K562 (cell line): ENCODE results near the gene ARF1. TPM values are rescaled to one million over a fixed set of nuclear protein-coding genes. Genes with fewer than 3 reads are reported as not detected.
A peak's percentile ranks its signal among the peaks of the same experiment; 100 is the strongest.

Experiments used
- ATF6 ChIP-seq: sonication (generic); formaldehyde crosslinking; IDR thresholded peaks from 2 replicates; pipeline ENCODE4 v1.4.0; 2020; ENCODE audit warnings: mild to moderate bottlenecking, missing genetic modification reagents
- FOXA3 ChIP-seq, 2 experiments: fragments of 450-650 bp in 1 of 2; sonication (generic) in 1 of 2; formaldehyde crosslinking; IDR thresholded peaks in 1 of 2; conservative IDR thresholded peaks in 1 of 2; 2 replicates each; pipeline versions ENCODE4 v1.4.0 to v1.8.0; 2020 to 2022; ENCODE audit warnings: mild to moderate bottlenecking in 2 of 2, missing genetic modification reagents in 1 of 2
- MAFG ChIP-seq: fragments of 450-650 bp; conservative IDR thresholded peaks from 2 replicates; pipeline ENCODE4 v1.6.1; 2016; ENCODE audit warnings: missing genetic modification characterization, missing compliant biosample characterization
- MTA2 ChIP-seq: fragments of 450-650 bp; IDR thresholded peaks from 2 replicates; pipeline ENCODE4 v1.6.1; 2016; ENCODE audit warnings: low read depth
- PHB ChIP-seq: fragments of 250-450 bp; sonication (Bioruptor Pico); IDR thresholded peaks from 2 replicates; pipeline ENCODE4 v1.5.0; 2021
- POLR2AphosphoS2 ChIP-seq: IDR thresholded peaks from 2 replicates; pipeline ENCODE4 v1.6.1; 2012; ENCODE audit warnings: low read length, improper control_type of control experiment
- ZKSCAN3 ChIP-seq: fragments of 250-450 bp; sonication (Bioruptor Pico); IDR thresholded peaks from 2 replicates; pipeline ENCODE4 v1.4.0; 2020
- ZNF224 ChIP-seq: sonication (generic); formaldehyde crosslinking; IDR thresholded peaks from 2 replicates; pipeline ENCODE4 v1.8.0; 2022; ENCODE audit warnings: mild to moderate bottlenecking, missing genetic modification reagents
- ZNF282 ChIP-seq: sonication (generic); formaldehyde crosslinking; IDR thresholded peaks from 2 replicates; pipeline ENCODE4 v1.8.1; 2023; ENCODE audit warnings: missing genetic modification reagents
- ZNF384 ChIP-seq: IDR thresholded peaks from 2 replicates; pipeline ENCODE4 v1.6.1; 2012; ENCODE audit warnings: low read depth, low read length, improper control_type of control experiment
- polyA plus RNA-seq, 8 experiments: library from polyadenylated mRNA; depleted of rRNA in 4 of 8; stranded (reverse) in 5 of 8; unstranded in 3 of 8; fragments of >200 nt; fragmentation: Nextera tagmentation in 2 of 8; fragmentation: Illumina TruSeq in 1 of 8; extraction: Ambion mirVana in 2 of 8; extraction: Trizol in 1 of 8; gene quantifications; 2 replicates each; pipeline versions ENCODE4 v1.2.1 to v1.2.3, GENCODE V29; 2011 to 2014; ENCODE audit warnings: inconsistent platforms in 1 of 8, missing spikeins in 1 of 8
- total RNA-seq, 7 experiments: library from RNA; depleted of rRNA in 6 of 7; stranded (reverse); fragments of >200 nt in 6 of 7; fragmentation: Illumina TruSeq in 2 of 7; extraction: Trizol in 2 of 7; gene quantifications; 2 replicates each; pipeline versions ENCODE4 v1.2.1 to v1.2.3, GENCODE V29; 2011 to 2021; ENCODE audit warnings: low replicate concordance in 1 of 7
- TF ChIP-seq, protein P1 (sequence below), 2 experiments: fragments of 450-650 bp in 1 of 2; sonication (generic) in 1 of 2; formaldehyde crosslinking in 1 of 2; IDR thresholded peaks; 2 replicates each; pipeline versions ENCODE4 v1.7.1 to v1.9.0; 2016 to 2022; ENCODE audit warnings: inconsistent platforms in 1 of 2, mild to moderate bottlenecking in 1 of 2, missing genetic modification reagents in 1 of 2
- TF ChIP-seq, protein P2 (sequence below): fragments of 250-450 bp; sonication (Bioruptor Pico); IDR thresholded peaks from 2 replicates; pipeline ENCODE4 v1.8.0; 2022; ENCODE audit warnings: inconsistent platforms
- TF ChIP-seq, protein P3 (sequence below): fragments of 250-450 bp; sonication (Bioruptor Pico); IDR thresholded peaks from 2 replicates; pipeline ENCODE4 v1.5.0; 2020; ENCODE audit warnings: mild to moderate bottlenecking

The ARF1 gene
- total and polyA plus RNA-seq, 9 of the 15 experiments (the other 6 are each of a cell fraction or from before 2014, with no cell fraction given), result 69.8 to 593 (median 325) TPM

- TF ChIP-seq, protein P1, sequence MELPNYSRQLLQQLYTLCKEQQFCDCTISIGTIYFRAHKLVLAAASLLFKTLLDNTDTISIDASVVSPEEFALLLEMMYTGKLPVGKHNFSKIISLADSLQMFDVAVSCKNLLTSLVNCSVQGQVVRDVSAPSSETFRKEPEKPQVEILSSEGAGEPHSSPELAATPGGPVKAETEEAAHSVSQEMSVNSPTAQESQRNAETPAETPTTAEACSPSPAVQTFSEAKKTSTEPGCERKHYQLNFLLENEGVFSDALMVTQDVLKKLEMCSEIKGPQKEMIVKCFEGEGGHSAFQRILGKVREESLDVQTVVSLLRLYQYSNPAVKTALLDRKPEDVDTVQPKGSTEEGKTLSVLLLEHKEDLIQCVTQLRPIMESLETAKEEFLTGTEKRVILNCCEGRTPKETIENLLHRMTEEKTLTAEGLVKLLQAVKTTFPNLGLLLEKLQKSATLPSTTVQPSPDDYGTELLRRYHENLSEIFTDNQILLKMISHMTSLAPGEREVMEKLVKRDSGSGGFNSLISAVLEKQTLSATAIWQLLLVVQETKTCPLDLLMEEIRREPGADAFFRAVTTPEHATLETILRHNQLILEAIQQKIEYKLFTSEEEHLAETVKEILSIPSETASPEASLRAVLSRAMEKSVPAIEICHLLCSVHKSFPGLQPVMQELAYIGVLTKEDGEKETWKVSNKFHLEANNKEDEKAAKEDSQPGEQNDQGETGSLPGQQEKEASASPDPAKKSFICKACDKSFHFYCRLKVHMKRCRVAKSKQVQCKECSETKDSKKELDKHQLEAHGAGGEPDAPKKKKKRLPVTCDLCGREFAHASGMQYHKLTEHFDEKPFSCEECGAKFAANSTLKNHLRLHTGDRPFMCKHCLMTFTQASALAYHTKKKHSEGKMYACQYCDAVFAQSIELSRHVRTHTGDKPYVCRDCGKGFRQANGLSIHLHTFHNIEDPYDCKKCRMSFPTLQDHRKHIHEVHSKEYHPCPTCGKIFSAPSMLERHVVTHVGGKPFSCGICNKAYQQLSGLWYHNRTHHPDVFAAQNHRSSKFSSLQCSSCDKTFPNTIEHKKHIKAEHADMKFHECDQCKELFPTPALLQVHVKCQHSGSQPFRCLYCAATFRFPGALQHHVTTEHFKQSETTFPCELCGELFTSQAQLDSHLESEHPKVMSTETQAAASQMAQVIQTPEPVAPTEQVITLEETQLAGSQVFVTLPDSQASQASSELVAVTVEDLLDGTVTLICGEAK (IDR thresholded peaks at IDR 0.05), result no peak
- TF ChIP-seq, protein P1 (CRISPR knock-in tag; IDR thresholded peaks at IDR 0.05), result no peak
- TF ChIP-seq, protein P2, sequence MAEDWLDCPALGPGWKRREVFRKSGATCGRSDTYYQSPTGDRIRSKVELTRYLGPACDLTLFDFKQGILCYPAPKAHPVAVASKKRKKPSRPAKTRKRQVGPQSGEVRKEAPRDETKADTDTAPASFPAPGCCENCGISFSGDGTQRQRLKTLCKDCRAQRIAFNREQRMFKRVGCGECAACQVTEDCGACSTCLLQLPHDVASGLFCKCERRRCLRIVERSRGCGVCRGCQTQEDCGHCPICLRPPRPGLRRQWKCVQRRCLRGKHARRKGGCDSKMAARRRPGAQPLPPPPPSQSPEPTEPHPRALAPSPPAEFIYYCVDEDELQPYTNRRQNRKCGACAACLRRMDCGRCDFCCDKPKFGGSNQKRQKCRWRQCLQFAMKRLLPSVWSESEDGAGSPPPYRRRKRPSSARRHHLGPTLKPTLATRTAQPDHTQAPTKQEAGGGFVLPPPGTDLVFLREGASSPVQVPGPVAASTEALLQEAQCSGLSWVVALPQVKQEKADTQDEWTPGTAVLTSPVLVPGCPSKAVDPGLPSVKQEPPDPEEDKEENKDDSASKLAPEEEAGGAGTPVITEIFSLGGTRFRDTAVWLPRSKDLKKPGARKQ (CRISPR knock-in tag), result no peak
- TF ChIP-seq PHB (CRISPR knock-in tag) (no peak), MTA2 (no peak), ZNF282 (CRISPR knock-in tag) (no peak), ZNF384 (no peak), POLR2AphosphoS2 (peak; percentile 71; the same call in 1 of the 2 replicates), ZKSCAN3 (CRISPR knock-in tag) (no peak), ZNF224 (CRISPR knock-in tag) (no peak), FOXA3 (CRISPR knock-in tag; conservative IDR thresholded peaks at IDR 0.05 in 1 of 2, IDR thresholded peaks at IDR 0.05 in 1 of 2) (no peak), MAFG (no peak), ATF6 (CRISPR knock-in tag) (no peak)
- TF ChIP-seq, protein P3, sequence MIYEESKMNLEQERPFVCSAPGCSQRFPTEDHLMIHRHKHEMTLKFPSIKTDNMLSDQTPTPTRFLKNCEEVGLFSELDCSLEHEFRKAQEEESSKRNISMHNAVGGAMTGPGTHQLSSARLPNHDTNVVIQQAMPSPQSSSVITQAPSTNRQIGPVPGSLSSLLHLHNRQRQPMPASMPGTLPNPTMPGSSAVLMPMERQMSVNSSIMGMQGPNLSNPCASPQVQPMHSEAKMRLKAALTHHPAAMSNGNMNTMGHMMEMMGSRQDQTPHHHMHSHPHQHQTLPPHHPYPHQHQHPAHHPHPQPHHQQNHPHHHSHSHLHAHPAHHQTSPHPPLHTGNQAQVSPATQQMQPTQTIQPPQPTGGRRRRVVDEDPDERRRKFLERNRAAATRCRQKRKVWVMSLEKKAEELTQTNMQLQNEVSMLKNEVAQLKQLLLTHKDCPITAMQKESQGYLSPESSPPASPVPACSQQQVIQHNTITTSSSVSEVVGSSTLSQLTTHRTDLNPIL, result no peak
These were observed 18.5 kb downstream of the ARF1 start (continued) for GRCh38 chr1:228100822-228101613.
